A549 (cell line): ENCODE data around the gene PITPNC1. TPM values are rescaled to one million over a fixed set of nuclear protein-coding genes. Genes with fewer than 3 reads are reported as not detected.

Experiments used
- ATAC-seq, 2 experiments: fragments of 200-7000 bp in 1 of 2; fragments of >200 bp in 1 of 2; cut with Nextera tagmentation in 1 of 2; cut with Tn5 transposase in 1 of 2; 3 replicates each; pipeline versions ENCODE4 v1.8.0 to v1.9.1; 2018 to 2020; ENCODE audit warnings: mild to moderate bottlenecking in 1 of 2, moderate library complexity in 1 of 2
- CTCF ChIA-PET: fragments of 300-600 bp; sonication (Branson Sonifier 250); formaldehyde crosslinking; extraction: SDS; loops from one replicate; lab custom pipeline; 2021; ENCODE audit warnings: antibody characterized with exemption, inconsistent platforms; lab: Yijun Ruan, JAX
- POLR2A ChIA-PET: fragments of 350-600 bp; formaldehyde crosslinking; extraction: SDS; loops from one replicate; lab custom pipeline; 2021; ENCODE audit warnings: antibody characterized with exemption, inconsistent platforms; lab: Yijun Ruan, JAX
- DNase-seq, 2 experiments: peaks; one replicate each; pipeline versions ENCODE4 v3.0.0 to v3.0.0-alpha.2; 2011 to 2016; ENCODE audit warnings: low read depth in 1 of 2, low spot score in 1 of 2
- FAIRE-seq: peaks from 2 replicates; lab custom pipeline; 2011; peaks lifted over from hg19 to GRCh38; lab: Jason Lieb, UNC
- H3K27ac ChIP-seq, 2 experiments: fragments of >200 bp; sonication (Bioruptor Twin); formaldehyde crosslinking; 3 replicates each; pipeline ENCODE4 v1.5.1; 2016 to 2017
- H3K4me1 ChIP-seq: fragments of >200 bp; sonication (Bioruptor Twin); formaldehyde crosslinking; 3 replicates; pipeline ENCODE4 v1.6.1; 2016
- H3K4me2 ChIP-seq: fragments of >200 bp; sonication (Bioruptor Twin); formaldehyde crosslinking; 3 replicates; pipeline ENCODE4 v1.6.1; 2016
- H3K4me3 ChIP-seq: fragments of >200 bp; sonication (Bioruptor Twin); formaldehyde crosslinking; 3 replicates; pipeline ENCODE4 v1.5.1; 2016
- H3K9me3 ChIP-seq: fragments of >200 bp; sonication (Bioruptor Twin); formaldehyde crosslinking; 3 replicates; pipeline ENCODE4 v1.6.1; 2016
- CBX2 ChIP-seq: fragments of 200-600 bp; sonication (generic); IDR thresholded peaks from 2 replicates; pipeline ENCODE4 v1.6.1; 2016; ENCODE audit warnings: low read depth, mild to moderate bottlenecking, borderline replicate concordance
- CBX8 ChIP-seq: fragments of 200-600 bp; sonication (generic); IDR thresholded peaks from 2 replicates; pipeline ENCODE4 v1.6.1; 2016
- CHD2 ChIP-seq: fragments of 150-350 bp; IDR thresholded peaks from 2 replicates; pipeline ENCODE4 v1.6.1; 2014; ENCODE audit warnings: low read length; ENCODE audit not compliant: partially characterized antibody
- ESRRA ChIP-seq: fragments of 150-350 bp; IDR thresholded peaks from 2 replicates; pipeline ENCODE4 v1.6.1; 2014; ENCODE audit warnings: mild to moderate bottlenecking, low read length, borderline replicate concordance
- FOXS1 ChIP-seq: fragments of 250-450 bp; sonication (Bioruptor Pico); IDR thresholded peaks from 2 replicates; pipeline ENCODE4 v1.5.0; 2020; ENCODE audit warnings: mild to moderate bottlenecking, moderate library complexity
- HEYL ChIP-seq: fragments of 250-450 bp; sonication (Bioruptor Pico); IDR thresholded peaks from 2 replicates; pipeline ENCODE4 v1.8.0; 2021; ENCODE audit warnings: mild to moderate bottlenecking, moderate library complexity
- HOXA7 ChIP-seq: fragments of 250-450 bp; sonication (Bioruptor Pico); IDR thresholded peaks from 2 replicates; pipeline ENCODE4 v1.5.0; 2020; ENCODE audit warnings: mild to moderate bottlenecking, moderate library complexity
- HOXB13 ChIP-seq: fragments of 250-450 bp; sonication (Bioruptor Pico); IDR thresholded peaks from 2 replicates; pipeline ENCODE4 v1.5.0; 2020; ENCODE audit warnings: low read depth, mild to moderate bottlenecking, moderate library complexity
- JUNB ChIP-seq: fragments of >200 bp; sonication (Bioruptor Twin); formaldehyde crosslinking; IDR thresholded peaks from 2 replicates; pipeline ENCODE4 v1.6.1; 2016
- MAFK ChIP-seq: fragments of 450-650 bp; IDR thresholded peaks from 2 replicates; pipeline ENCODE4 v1.6.1; 2014; ENCODE audit not compliant: partially characterized antibody
- MAX ChIP-seq: IDR thresholded peaks from 2 replicates; pipeline ENCODE4 v1.6.1; 2012
- NPAS2 ChIP-seq: fragments of 250-450 bp; sonication (Bioruptor Pico); IDR thresholded peaks from 2 replicates; pipeline ENCODE4 v1.8.0; 2022; ENCODE audit warnings: mild to moderate bottlenecking, moderate library complexity, borderline replicate concordance
- NR3C1 ChIP-seq: fragments of >200 bp; sonication (Bioruptor Twin); formaldehyde crosslinking; IDR thresholded peaks from 3 replicates; pipeline ENCODE4 v1.6.1; 2017
- PBX3 ChIP-seq: IDR thresholded peaks from 2 replicates; pipeline ENCODE4 v1.6.1; 2012
- POLR2AphosphoS2 ChIP-seq: conservative IDR thresholded peaks from 2 replicates; pipeline ENCODE4 v1.6.1; 2012; ENCODE audit warnings: low read length, improper control_type of control experiment, inconsistent platforms
- RFX5 ChIP-seq: fragments of 450-650 bp; IDR thresholded peaks from 2 replicates; pipeline ENCODE4 v1.7.1; 2014; ENCODE audit warnings: antibody characterized with exemption, mild to moderate bottlenecking, moderate library complexity
- SMC3 ChIP-seq: fragments of >200 bp; sonication (Bioruptor Twin); formaldehyde crosslinking; IDR thresholded peaks from 3 replicates; pipeline ENCODE4 v1.6.1; 2018; ENCODE audit warnings: inconsistent platforms
- TFCP2L1 ChIP-seq: fragments of 250-450 bp; sonication (Bioruptor Pico); IDR thresholded peaks from 2 replicates; pipeline ENCODE4 v1.5.0; 2021; ENCODE audit warnings: mild to moderate bottlenecking
- ZC3H11A ChIP-seq: fragments of 450-650 bp; IDR thresholded peaks from 2 replicates; pipeline ENCODE4 v1.6.1; 2014; ENCODE audit warnings: antibody characterized with exemption, mild to moderate bottlenecking
- ZNF302 ChIP-seq: fragments of 250-450 bp; sonication (Bioruptor Pico); IDR thresholded peaks from 2 replicates; pipeline ENCODE4 v1.9.0; 2021; ENCODE audit warnings: inconsistent platforms, mild to moderate bottlenecking, moderate library complexity
- WGBS: methylation state at CpG from one replicate; pipeline ENCODE4 v1.1.6; 2017; ENCODE audit errors: missing lambda C conversion rate; 5-methylcytosine and 5-hydroxymethylcytosine counted together
- polyA plus RNA-seq, 4 experiments: library from polyadenylated mRNA; depleted of rRNA in 3 of 4; stranded (reverse); fragments of >200 nt; fragmentation: RNase III in 1 of 4; extraction: RNeasy Plus Mini Kit Qiagen cat#74134 plus additional on column Dnase treatment in 1 of 4; gene quantifications; 2 replicates in 3 of 4; 3 replicates in 1 of 4; pipeline ENCODE4 v1.2.3, GENCODE V29; 2011 to 2017
- TF ChIP-seq, protein P1 (sequence below): fragments of >200 bp; sonication (Bioruptor Twin); formaldehyde crosslinking; IDR thresholded peaks from 2 replicates; pipeline ENCODE4 v1.6.1; 2016
- TF ChIP-seq, protein P2 (sequence below): fragments of >200 bp; sonication (Bioruptor Twin); formaldehyde crosslinking; IDR thresholded peaks from 3 replicates; pipeline ENCODE4 v1.5.1; 2016

Gene PITPNC1
- polyA plus RNA-seq, 2 of the 4 experiments (the other 2 are of a cell fraction), result 3.7 to 11.2 TPM

GRCh38 chr17:67655478-67656148, 278.5 kb downstream of the PITPNC1 start (continued):
- TF ChIP-seq, protein P1, sequence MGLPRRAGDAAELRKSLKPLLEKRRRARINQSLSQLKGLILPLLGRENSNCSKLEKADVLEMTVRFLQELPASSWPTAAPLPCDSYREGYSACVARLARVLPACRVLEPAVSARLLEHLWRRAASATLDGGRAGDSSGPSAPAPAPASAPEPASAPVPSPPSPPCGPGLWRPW, result no peak
- TF ChIP-seq MAX (no peak), CBX8 (no peak), TFCP2L1 (CRISPR knock-in tag) (no peak), CBX2 (no peak), RFX5 (no peak), JUNB (no peak), HOXA7 (CRISPR knock-in tag) (no peak), PBX3 (no peak), HOXB13 (CRISPR knock-in tag) (no peak), ESRRA (no peak), HEYL (CRISPR knock-in tag) (no peak)

- 64% methylated on average over 8 of the region's 8 CpGs for WGBS
- Histone ChIP-seq H3K4me3 (no peak overlapping the region), H3K9me3 (no peaks in the 10 kb centered on the region), H3K4me2 (no peak overlapping the region)
- FAIRE-seq, result no peak
- DNase-seq, result no peak
- POLR2A ChIA-PET, result no interaction called here
- TF ChIP-seq HOXB13 (CRISPR knock-in tag) (no peak), SMC3 (no peak), POLR2AphosphoS2 (no peak), CHD2 (no peak), NR3C1 (no peak), FOXS1 (CRISPR knock-in tag) (no peak), RFX5 (no peak), ESRRA (no peak), ZNF302 (no peak), ZC3H11A (no peak)
- TF ChIP-seq, protein P2, sequence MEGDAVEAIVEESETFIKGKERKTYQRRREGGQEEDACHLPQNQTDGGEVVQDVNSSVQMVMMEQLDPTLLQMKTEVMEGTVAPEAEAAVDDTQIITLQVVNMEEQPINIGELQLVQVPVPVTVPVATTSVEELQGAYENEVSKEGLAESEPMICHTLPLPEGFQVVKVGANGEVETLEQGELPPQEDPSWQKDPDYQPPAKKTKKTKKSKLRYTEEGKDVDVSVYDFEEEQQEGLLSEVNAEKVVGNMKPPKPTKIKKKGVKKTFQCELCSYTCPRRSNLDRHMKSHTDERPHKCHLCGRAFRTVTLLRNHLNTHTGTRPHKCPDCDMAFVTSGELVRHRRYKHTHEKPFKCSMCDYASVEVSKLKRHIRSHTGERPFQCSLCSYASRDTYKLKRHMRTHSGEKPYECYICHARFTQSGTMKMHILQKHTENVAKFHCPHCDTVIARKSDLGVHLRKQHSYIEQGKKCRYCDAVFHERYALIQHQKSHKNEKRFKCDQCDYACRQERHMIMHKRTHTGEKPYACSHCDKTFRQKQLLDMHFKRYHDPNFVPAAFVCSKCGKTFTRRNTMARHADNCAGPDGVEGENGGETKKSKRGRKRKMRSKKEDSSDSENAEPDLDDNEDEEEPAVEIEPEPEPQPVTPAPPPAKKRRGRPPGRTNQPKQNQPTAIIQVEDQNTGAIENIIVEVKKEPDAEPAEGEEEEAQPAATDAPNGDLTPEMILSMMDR, result no peak
- TF ChIP-seq, all 56 proteins: peak for 0
- ATAC-seq, result no peak
- CTCF ChIA-PET, result interaction anchor here (1.1 to 1.5 kb wide), 2 partner anchors 33 to 282 kb away, joined by 4 to 5 read pairs; no protein-coding TSS in a partner anchor
- no peaks in the 10 kb centered on the region for H3K4me1 ChIP-seq
- H3K27ac ChIP-seq, result no peak overlapping the region
These were observed 279.6 kb downstream of the PITPNC1 start for GRCh38 chr17:67656494-67657203.

DNA sequence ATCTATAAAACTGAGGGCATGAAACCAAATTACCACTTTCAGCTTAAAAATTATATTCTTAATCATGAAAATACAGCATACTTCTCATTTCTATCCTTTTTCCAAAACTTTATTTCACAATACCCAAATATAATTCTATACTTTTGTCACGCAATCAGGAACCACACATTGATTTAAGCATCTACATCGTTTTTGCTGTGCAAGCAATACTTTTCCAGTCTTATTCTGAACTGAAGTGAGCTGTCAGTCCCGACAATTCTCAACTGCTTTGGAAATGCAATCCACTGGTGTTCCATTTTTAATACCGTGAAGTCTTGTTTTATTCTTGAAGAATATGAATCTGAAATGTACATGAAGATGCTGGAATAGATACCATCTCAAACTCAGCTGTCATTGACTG, 280.5 kb downstream of the PITPNC1 start:
- Histone ChIP-seq H3K9me3 (no peaks in the 10 kb centered on the region), H3K4me3 (no peak overlapping the region), H3K27ac (no peak overlapping the region), H3K4me1 (no peaks in the 10 kb centered on the region), H3K4me2 (no peak overlapping the region)
- WGBS, result 58% methylated on average over 4 of the region's 4 CpGs
- ChIA-PET CTCF (interaction anchor here (1.1 to 1.5 kb wide), 2 partner anchors 32 to 283 kb away, joined by 4 to 5 read pairs; no protein-coding TSS in a partner anchor), POLR2A (interaction anchor here (0.5 kb wide), 1 partner anchor 50 kb away, joined by 3 read pairs; no protein-coding TSS in a partner anchor)
- FAIRE-seq, result no peak
- TF ChIP-seq NPAS2 (CRISPR knock-in tag) (no peak), MAFK (peak; percentile 57)
- ATAC-seq, result no peak
- no peak for DNase-seq
